T-helper 2 cell treated with Interferon-gamma antibody and Interleukin-4, amounts not matched to agents 5 μg/mL and 100 μg/mL, for 36 hours (primary cell): ENCODE measurements around the gene DHRS12.

Source experiments
- DNase-seq: peaks from one replicate; pipeline ENCODE4 v3.0.0; 2021; ENCODE audit warnings: low spot score
- H3K27ac Mint-ChIP-seq: one replicate; pipeline ENCODE4 v1.8.0; 2021; ENCODE audit warnings: mild to moderate bottlenecking, mixed read lengths
- H3K27me3 Mint-ChIP-seq: one replicate; pipeline ENCODE4 v1.8.0; 2021; ENCODE audit warnings: low read depth, mixed read lengths
- H3K36me3 Mint-ChIP-seq: one replicate; pipeline ENCODE4 v1.8.0; 2021; ENCODE audit warnings: low read depth, mixed read lengths
- H3K4me1 Mint-ChIP-seq: one replicate; pipeline ENCODE4 v1.8.0; 2021; ENCODE audit warnings: low read depth, mixed read lengths
- H3K4me3 Mint-ChIP-seq: one replicate; pipeline ENCODE4 v1.8.0; 2022; ENCODE audit warnings: mild to moderate bottlenecking, moderate library complexity, mixed read lengths
- H3K9me3 Mint-ChIP-seq: one replicate; pipeline ENCODE4 v1.8.0; 2021; ENCODE audit warnings: mixed read lengths

The DHRS12 gene

GRCh38 chr13:51760592-51760991 is 43.4 kb downstream of the DHRS12 start:
- Mint-ChIP-seq H3K4me3 (no peak overlapping the region), H3K27me3 (no peaks in the 10 kb centered on the region), H3K27ac (no peak overlapping the region), H3K36me3 (peaks cover 2% of the 10 kb centered on the region), H3K4me1 (peaks cover 16% of the 10 kb centered on the region), H3K9me3 (no peaks in the 10 kb centered on the region)
- DNase-seq, result no peak

- no peak for DNase-seq
These were observed 44.7 kb downstream of the DHRS12 start for GRCh38 chr13:51759240-51759639.

GRCh38 chr13:51758691-51759090 is 45.3 kb downstream of the DHRS12 start:
- no peaks in the 10 kb centered on the region for H3K27me3 Mint-ChIP-seq
- no peak overlapping the region for H3K27ac Mint-ChIP-seq
- H3K4me3 Mint-ChIP-seq, result no peak overlapping the region
- DNase-seq, result no peak
- H3K9me3 Mint-ChIP-seq, result no peaks in the 10 kb centered on the region
- no peaks in the 10 kb centered on the region for H3K4me1 Mint-ChIP-seq
- H3K36me3 Mint-ChIP-seq, result peaks cover 7% of the 10 kb centered on the region

More at GRCh38 chr13:51759240-51759639, 44.7 kb downstream of the DHRS12 start:
- H3K27me3 Mint-ChIP-seq, result no peaks in the 10 kb centered on the region
- H3K36me3 Mint-ChIP-seq, result peaks cover 4% of the 10 kb centered on the region
- H3K4me1 Mint-ChIP-seq, result peaks cover 4% of the 10 kb centered on the region
- H3K4me3 Mint-ChIP-seq, result no peak overlapping the region
- no peak overlapping the region for H3K27ac Mint-ChIP-seq
- H3K9me3 Mint-ChIP-seq, result no peaks in the 10 kb centered on the region

GRCh38 chr13:51756651-51757050 is 47.3 kb downstream of the DHRS12 start:
- DNase-seq, result no peak
- Mint-ChIP-seq H3K9me3 (no peaks in the 10 kb centered on the region), H3K27ac (no peak overlapping the region), H3K4me1 (no peaks in the 10 kb centered on the region), H3K4me3 (no peak overlapping the region), H3K36me3 (peaks cover 12% of the 10 kb centered on the region), H3K27me3 (no peaks in the 10 kb centered on the region)

DNA sequence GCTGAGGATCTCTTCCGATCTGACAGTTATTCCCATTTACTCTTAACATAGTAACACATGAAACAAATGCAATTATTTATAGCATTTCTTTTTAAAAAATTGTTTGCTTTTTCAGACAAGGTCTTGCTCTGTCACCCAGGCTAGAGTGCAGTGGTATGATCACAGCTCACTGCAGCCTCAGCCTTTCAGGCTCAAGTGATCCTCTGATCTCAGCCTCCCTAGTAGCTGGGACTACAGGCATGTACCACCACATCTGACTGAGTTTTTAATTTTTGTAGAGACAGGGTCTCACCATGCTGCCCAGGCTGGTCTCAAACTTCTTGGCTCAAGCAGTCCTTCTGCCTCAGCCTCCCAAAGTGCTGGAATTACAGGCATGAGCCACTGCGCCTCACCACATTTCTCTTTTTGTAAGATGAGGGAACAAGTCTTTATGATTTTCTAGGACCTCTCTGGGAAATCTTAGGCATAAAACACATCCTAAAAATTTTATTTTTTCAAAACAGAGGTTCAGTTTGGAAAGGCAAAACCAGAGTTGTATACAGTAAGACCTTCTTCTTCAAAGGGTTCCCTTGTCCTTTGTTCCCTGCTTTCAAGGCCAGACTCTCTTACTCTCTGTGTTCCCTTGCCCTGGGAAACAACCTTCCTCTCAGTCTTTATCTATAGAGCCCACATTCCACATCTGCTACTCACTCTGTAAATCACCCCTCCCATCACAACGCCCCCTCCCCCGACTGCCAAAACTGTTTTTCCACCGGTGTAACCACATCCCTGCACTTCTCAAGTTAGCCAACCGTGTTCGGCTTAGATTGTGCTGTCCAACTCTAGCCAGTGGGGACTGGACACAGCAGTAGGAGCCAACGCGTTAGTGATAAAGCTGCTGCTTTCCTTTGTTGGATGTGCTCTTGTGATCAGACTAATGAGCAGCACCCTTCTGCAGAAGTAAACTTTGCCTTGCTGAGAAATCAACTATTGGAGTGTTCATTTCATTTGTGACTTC is 56.2 kb downstream of the DHRS12 start:
- Mint-ChIP-seq H3K4me3 (no peak overlapping the region), H3K9me3 (peaks cover 10% of the 10 kb centered on the region), H3K36me3 (peaks cover 24% of the 10 kb centered on the region), H3K4me1 (no peaks in the 10 kb centered on the region), H3K27me3 (no peaks in the 10 kb centered on the region), H3K27ac (no peak overlapping the region)
- no peak for DNase-seq

DNA sequence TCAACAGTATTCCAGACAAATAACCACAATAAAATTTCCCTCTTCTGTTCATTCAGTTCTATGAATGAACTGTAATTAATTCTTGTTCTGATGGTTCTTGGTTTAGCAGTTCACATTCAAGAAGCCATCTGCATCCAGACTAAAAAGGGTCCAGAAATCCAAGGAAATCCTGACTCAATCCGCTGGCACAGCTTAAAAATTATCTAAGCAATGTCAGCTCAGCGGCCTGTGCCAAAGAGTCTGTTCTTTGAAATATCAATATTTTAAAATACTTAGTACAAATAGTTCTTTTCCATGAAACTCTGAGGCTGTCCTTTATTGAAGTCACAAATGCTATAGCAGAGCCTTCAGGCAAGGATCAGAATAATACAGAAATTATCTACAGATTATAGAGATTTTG is 57.2 kb downstream of the DHRS12 start:
- DNase-seq, result no peak
- H3K4me3 Mint-ChIP-seq, result no peak overlapping the region
- peaks cover 25% of the 10 kb centered on the region for H3K36me3 Mint-ChIP-seq
- no peaks in the 10 kb centered on the region for H3K4me1 Mint-ChIP-seq
- H3K27me3 Mint-ChIP-seq, result no peaks in the 10 kb centered on the region
- H3K27ac Mint-ChIP-seq, result no peak overlapping the region
- H3K9me3 Mint-ChIP-seq, result peaks cover 10% of the 10 kb centered on the region

DNA sequence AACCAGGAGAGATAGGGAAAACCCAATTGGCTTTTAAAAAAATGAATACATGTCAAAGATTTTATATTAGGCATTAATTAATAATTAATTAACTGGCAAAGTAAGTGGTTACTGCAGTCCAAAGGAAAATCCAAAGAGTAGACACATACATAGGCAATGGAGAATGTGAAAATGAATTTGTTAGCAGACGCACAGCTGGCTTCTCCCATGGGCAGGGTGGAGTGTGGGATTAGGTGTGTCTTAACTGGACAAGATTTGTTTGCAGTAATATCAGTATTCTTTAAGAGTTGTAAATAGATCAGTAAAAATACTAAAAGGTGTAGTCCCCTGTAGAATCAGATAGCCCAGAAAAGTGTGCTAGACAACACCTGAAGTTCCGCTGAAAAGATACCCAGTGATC is 58.7 kb downstream of the DHRS12 start:
- peaks cover 10% of the 10 kb centered on the region for H3K9me3 Mint-ChIP-seq
- H3K4me3 Mint-ChIP-seq, result no peak overlapping the region
- no peak for DNase-seq
- no peaks in the 10 kb centered on the region for H3K4me1 Mint-ChIP-seq
- H3K27ac Mint-ChIP-seq, result no peak overlapping the region
- H3K36me3 Mint-ChIP-seq, result peaks cover 28% of the 10 kb centered on the region
- H3K27me3 Mint-ChIP-seq, result no peaks in the 10 kb centered on the region

DNA sequence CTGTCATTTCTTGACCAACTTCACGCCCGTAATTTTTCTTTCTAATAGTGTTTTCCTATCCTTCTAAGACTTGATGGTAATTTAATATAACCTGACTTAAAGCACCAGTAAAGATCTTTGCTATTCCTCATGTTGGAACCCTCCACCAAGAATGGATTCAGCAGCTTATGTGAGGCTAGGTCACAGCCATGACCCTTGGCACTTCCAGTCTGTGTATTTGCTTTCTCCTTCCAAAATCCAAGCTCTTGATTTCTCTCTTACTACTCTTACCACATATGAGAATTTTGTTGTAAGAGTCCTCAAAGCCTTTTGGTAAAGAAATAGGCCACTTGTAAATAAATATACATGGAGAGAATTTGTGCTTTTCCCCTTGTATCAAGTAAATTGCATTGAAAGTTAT is 61.4 kb downstream of the DHRS12 start:
- Mint-ChIP-seq H3K4me3 (no peak overlapping the region), H3K27ac (no peak overlapping the region), H3K4me1 (peaks cover 8% of the 10 kb centered on the region), H3K27me3 (no peaks in the 10 kb centered on the region), H3K9me3 (no peaks in the 10 kb centered on the region), H3K36me3 (peaks cover 21% of the 10 kb centered on the region)
- no peak for DNase-seq

DNA sequence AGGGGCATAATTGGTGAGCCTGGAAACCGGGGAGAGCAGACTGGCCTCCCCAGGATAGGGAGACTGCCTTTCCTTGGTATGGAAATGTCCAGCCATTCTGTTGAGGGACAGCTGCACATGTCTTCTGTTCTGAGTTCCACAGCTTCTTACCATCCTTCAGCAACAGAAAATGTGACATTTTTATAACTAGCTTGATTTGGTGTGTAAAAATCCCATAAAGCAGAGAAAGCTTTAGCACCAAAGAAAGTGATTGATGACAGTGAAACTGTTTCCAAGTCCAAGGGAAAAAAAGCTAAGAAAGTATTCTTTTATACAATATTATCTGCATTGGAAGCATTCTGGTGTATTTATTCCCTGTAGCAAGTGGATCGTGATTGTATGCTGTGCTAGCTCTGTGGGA is 61.9 kb downstream of the DHRS12 start:
- H3K9me3 Mint-ChIP-seq, result no peaks in the 10 kb centered on the region
- no peak overlapping the region for H3K4me3 Mint-ChIP-seq
- H3K36me3 Mint-ChIP-seq, result peaks cover 20% of the 10 kb centered on the region
- H3K27ac Mint-ChIP-seq, result no peak overlapping the region
- DNase-seq, result no peak
- no peaks in the 10 kb centered on the region for H3K27me3 Mint-ChIP-seq
- peaks cover 11% of the 10 kb centered on the region for H3K4me1 Mint-ChIP-seq

DNA sequence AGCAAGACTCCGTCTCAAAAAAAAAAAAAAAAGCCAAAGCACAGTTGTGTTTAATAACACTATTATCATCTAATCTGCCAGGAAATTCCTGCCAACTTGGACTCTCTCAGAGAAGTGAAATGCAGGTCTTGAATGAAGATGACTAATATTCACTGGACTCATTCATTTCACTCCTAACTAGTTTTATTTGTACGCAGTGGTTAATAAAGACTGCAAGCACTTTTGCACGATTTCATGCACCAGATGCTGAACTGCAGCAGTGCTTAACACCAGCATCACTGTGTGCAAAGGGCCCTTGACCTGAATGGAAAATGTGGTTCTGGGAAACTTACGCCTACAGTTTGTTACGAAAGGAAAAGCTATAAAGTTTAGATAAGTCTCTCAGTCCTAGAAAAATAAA is 63.3 kb downstream of the DHRS12 start:
- Mint-ChIP-seq H3K27ac (no peak overlapping the region), H3K4me3 (no peak overlapping the region), H3K36me3 (peaks cover 24% of the 10 kb centered on the region), H3K27me3 (no peaks in the 10 kb centered on the region), H3K4me1 (peaks cover 11% of the 10 kb centered on the region), H3K9me3 (no peaks in the 10 kb centered on the region)
- DNase-seq, result no peak

DNA sequence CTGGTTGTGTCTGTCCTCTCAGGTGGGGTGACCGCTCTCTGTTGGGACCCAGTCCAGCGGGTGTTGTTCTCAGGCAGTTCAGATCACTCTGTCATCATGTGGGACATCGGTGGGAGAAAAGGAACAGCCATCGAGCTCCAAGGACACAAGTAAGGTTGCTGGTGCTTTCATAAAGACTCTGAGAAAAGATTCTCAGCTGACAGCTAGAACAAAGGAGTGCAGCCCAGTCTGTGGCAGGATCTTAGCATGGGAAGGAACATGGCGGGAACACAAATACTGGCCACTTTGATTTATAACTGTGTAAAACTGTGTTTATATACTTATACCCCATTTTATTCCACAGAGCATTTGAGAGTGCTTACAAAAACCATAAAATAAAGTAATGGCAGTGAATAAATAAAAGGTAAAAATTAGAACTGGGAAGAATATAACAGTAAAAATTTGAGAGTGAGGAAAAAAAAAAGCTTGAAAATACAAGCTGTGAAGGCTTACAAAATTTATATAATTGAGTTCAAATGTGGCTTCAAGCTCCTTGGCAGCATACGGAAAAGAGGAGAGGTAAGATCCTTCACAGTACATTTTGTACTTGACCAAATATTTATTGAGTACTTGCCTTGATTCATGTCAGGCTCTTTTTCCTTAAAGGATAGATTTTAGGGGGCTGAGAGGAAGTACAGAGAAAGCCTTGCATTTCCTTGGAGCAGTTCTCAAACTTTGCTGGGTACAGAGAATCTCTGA is 64.8 kb downstream of the DHRS12 start:
- Mint-ChIP-seq H3K4me3 (no peak overlapping the region), H3K27ac (no peak overlapping the region), H3K4me1 (peaks cover 11% of the 10 kb centered on the region), H3K27me3 (no peaks in the 10 kb centered on the region), H3K36me3 (peaks cover 20% of the 10 kb centered on the region), H3K9me3 (no peaks in the 10 kb centered on the region)
- no peak for DNase-seq

DNA sequence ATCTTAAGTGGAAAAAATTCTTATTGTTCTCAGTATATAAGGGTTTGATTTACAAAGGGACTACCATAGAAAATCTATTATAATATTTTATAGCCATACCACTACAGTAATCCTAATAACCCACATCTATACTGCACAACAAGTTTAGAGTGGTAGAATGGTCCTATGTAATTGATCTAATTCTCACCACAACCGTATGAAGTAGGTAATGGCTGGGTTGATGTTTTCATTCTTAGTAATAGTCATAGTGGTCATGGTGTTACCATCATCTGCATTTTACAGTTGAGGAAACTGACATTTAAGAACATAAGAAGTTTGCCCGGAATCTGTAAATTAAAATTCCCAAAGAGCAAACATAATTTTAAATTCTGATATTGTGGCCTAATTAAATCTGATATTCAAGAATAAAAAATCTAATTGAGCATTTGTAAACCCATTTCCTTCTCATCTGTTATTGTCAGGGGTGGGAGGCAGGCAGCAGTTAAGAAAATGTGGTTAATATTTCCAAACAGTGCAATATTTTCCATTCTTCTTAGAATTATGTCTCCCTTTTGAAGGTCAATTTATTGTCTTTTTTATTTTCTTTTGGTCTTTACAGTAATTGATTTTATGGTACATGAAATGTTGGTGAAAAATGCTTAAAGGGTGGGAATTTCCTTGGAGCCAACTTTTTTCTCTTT is 65.6 kb downstream of the DHRS12 start:
- no peaks in the 10 kb centered on the region for H3K9me3 Mint-ChIP-seq
- DNase-seq, result no peak
- H3K4me3 Mint-ChIP-seq, result no peak overlapping the region
- H3K4me1 Mint-ChIP-seq, result peaks cover 11% of the 10 kb centered on the region
- H3K36me3 Mint-ChIP-seq, result peaks cover 20% of the 10 kb centered on the region
- no peaks in the 10 kb centered on the region for H3K27me3 Mint-ChIP-seq
- H3K27ac Mint-ChIP-seq, result no peak overlapping the region

GRCh38 chr13:51737609-51738008 is 66.4 kb downstream of the DHRS12 start:
- Mint-ChIP-seq H3K4me3 (no peak overlapping the region), H3K27me3 (no peaks in the 10 kb centered on the region)

DNA sequence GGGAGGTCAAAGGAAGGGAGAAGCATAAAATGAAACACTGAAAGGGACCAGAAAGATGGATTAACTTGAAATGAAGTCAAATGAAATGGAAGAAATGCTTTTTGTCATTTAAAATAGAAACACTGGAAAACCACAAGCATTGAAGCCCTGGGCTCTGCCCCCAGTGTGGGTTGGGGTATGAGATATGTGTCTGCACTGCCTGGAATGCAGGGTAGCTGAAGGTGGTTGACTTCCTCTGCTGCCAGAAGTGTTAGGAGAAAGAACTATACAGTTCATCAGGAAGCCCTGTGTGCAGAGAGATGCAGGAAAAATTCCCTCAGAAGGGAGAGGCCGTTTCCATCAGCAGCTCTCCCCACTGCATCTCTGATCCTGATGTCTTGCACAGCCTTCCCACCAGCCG is 69.2 kb downstream of the DHRS12 start:
- no peak overlapping the region for H3K27ac Mint-ChIP-seq
- peaks cover 16% of the 10 kb centered on the region for H3K36me3 Mint-ChIP-seq
- no peak overlapping the region for H3K4me3 Mint-ChIP-seq
- peaks cover 15% of the 10 kb centered on the region for H3K4me1 Mint-ChIP-seq
- no peaks in the 10 kb centered on the region for H3K9me3 Mint-ChIP-seq
- no peak for DNase-seq
- H3K27me3 Mint-ChIP-seq, result no peaks in the 10 kb centered on the region

More at GRCh38 chr13:51737609-51738008, 66.4 kb downstream of the DHRS12 start:
- Mint-ChIP-seq H3K27ac (no peak overlapping the region), H3K36me3 (peaks cover 20% of the 10 kb centered on the region), H3K9me3 (no peaks in the 10 kb centered on the region), H3K4me1 (peaks cover 11% of the 10 kb centered on the region)
- no peak for DNase-seq
